GM19351 (cell line): Measurements from ENCODE around the gene ST3GAL4.

Source experiments
- ATAC-seq: cut with Tn5 transposase; IDR thresholded peaks from one replicate; pipeline ENCODE4 v1.9.1; 2021; ENCODE audit warnings: mild to moderate bottlenecking, moderate library complexity; ENCODE audit not compliant: unreplicated experiment

The ST3GAL4 gene

GRCh38 chr11:126329644-126330211, 25.8 kb upstream of the ST3GAL4 start:
- ATAC-seq, result no peak

GRCh38 chr11:126331286-126331685, 24.2 kb upstream of the ST3GAL4 start:
- ATAC-seq, result no peak

- ATAC-seq, result no peak
Observed at GRCh38 chr11:126332221-126332711, 23.2 kb upstream of the ST3GAL4 start.

GRCh38 chr11:126333142-126333541, 22.3 kb upstream of the ST3GAL4 start:
- ATAC-seq, result no peak

GRCh38 chr11:126334659-126335462, 20.6 kb upstream of the ST3GAL4 start:
- ATAC-seq, result no peak

- ATAC-seq, result no peak
Observed at GRCh38 chr11:126335463-126335760, 20.1 kb upstream of the ST3GAL4 start.

- no peak for ATAC-seq
Observed at GRCh38 chr11:126336138-126336541, 19.3 kb upstream of the ST3GAL4 start.

GRCh38 chr11:126336671-126337101, 18.8 kb upstream of the ST3GAL4 start:
- ATAC-seq, result no peak

GRCh38 chr11:126337126-126337473, 18.4 kb upstream of the ST3GAL4 start:
- ATAC-seq, result no peak

GRCh38 chr11:126337474-126338241, 17.8 kb upstream of the ST3GAL4 start:
- no peak for ATAC-seq

GRCh38 chr11:126338346-126339055, 17.0 kb upstream of the ST3GAL4 start:
- no peak for ATAC-seq

GRCh38 chr11:126339073-126339862, 16.2 kb upstream of the ST3GAL4 start:
- no peak for ATAC-seq

- no peak for ATAC-seq
Observed at GRCh38 chr11:126339863-126340434, 15.5 kb upstream of the ST3GAL4 start.

- no peak for ATAC-seq
Observed at GRCh38 chr11:126340960-126341606, 14.4 kb upstream of the ST3GAL4 start.

GRCh38 chr11:126341760-126342161, 13.7 kb upstream of the ST3GAL4 start:
- no peak for ATAC-seq

GRCh38 chr11:126343051-126343450, 12.4 kb upstream of the ST3GAL4 start:
- ATAC-seq, result no peak

- ATAC-seq, result no peak
Observed at GRCh38 chr11:126344141-126345080, 11.1 kb upstream of the ST3GAL4 start.

- ATAC-seq, result no peak
Observed at GRCh38 chr11:126345283-126345682, 10.2 kb upstream of the ST3GAL4 start.
